ENCODE data around the gene MYO3B.

MYO3B gene

GRCh38 chr2:170159060-170159459, 18.9 kb upstream of the MYO3B start:
- no peak overlapping the region for H3K4me3 ChIP-seq (ENCODE audit: low read depth, low read length)
- POLR2A ChIA-PET: no interaction called here
- CTCF ChIA-PET: no interaction called here

GRCh38 chr2:170161516-170162270, 16.3 kb upstream of the MYO3B start:
- no peak for TF ChIP-seq CTCF (IDR thresholded peaks at IDR 0.05; ENCODE audit: insufficient read depth, low read length, missing control alignments)
- POLR2A ChIA-PET: no interaction called here
- H3K4me3 ChIP-seq (ENCODE audit: low read depth, low read length): no peak overlapping the region
- DNase-seq (ENCODE audit: low read depth, low spot score): no peak
- CTCF ChIA-PET: no interaction called here

More at GRCh38 chr2:170159060-170159459, 18.9 kb upstream of the MYO3B start:
- no peak for DNase-seq (ENCODE audit: low read depth, low spot score)
- no peak for TF ChIP-seq CTCF (IDR thresholded peaks at IDR 0.05; ENCODE audit: insufficient read depth, low read length, missing control alignments)

- TF ChIP-seq CTCF (IDR thresholded peaks at IDR 0.05; ENCODE audit: insufficient read depth, low read length, missing control alignments): no peak
- no peak overlapping the region for H3K4me3 ChIP-seq (ENCODE audit: low read depth, low read length)
- no peak for DNase-seq (ENCODE audit: low read depth, low spot score)
- CTCF ChIA-PET: no interaction called here
- POLR2A ChIA-PET: no interaction called here
Measured at GRCh38 chr2:170162271-170162632, 15.7 kb upstream of the MYO3B start.

GRCh38 chr2:170163411-170164065, 14.4 kb upstream of the MYO3B start:
- ChIA-PET CTCF (interaction anchor here (0.6 kb wide), 1 partner anchor 52 kb away, joined by 3 read pairs; no protein-coding TSS in a partner anchor), POLR2A (no interaction called here)
- DNase-seq (ENCODE audit: low read depth, low spot score): no peak
- H3K4me3 ChIP-seq (ENCODE audit: low read depth, low read length): no peak overlapping the region
- TF ChIP-seq CTCF (IDR thresholded peaks at IDR 0.05; ENCODE audit: insufficient read depth, low read length, missing control alignments): no peak

GRCh38 chr2:170165129-170165528, 12.8 kb upstream of the MYO3B start:
- no peak for TF ChIP-seq CTCF (IDR thresholded peaks at IDR 0.05; ENCODE audit: insufficient read depth, low read length, missing control alignments)
- ChIA-PET CTCF (no interaction called here), POLR2A (no interaction called here)
- no peak overlapping the region for H3K4me3 ChIP-seq (ENCODE audit: low read depth, low read length)
- no peak for DNase-seq (ENCODE audit: low read depth, low spot score)

- no peak overlapping the region for H3K4me3 ChIP-seq (ENCODE audit: low read depth, low read length)
- DNase-seq (ENCODE audit: low read depth, low spot score): no peak
- POLR2A ChIA-PET: no interaction called here
- TF ChIP-seq CTCF (IDR thresholded peaks at IDR 0.05; ENCODE audit: insufficient read depth, low read length, missing control alignments): no peak
- CTCF ChIA-PET: no interaction called here
Measured at GRCh38 chr2:170166735-170167134, 11.2 kb upstream of the MYO3B start.

Measured in AG04449 (cell line).